H1 (cell line): ENCODE measurements around the gene TPPP. TPM values are rescaled to one million over a fixed set of nuclear protein-coding genes. Genes with fewer than 3 reads are reported as not detected.
"Not testable (repeated sequence)": the region's sequence is repeated elsewhere in the genome, so short reads cannot be mapped to it uniquely, and the experiment has no call there.

Experiments used
- CTCF ChIA-PET: fragments of 300-600 bp; sonication (Branson Sonifier 250); formaldehyde crosslinking; loops from one replicate; lab custom pipeline; 2021; ENCODE audit not compliant: partially characterized antibody; lab: Charles Lee
- POLR2A ChIA-PET: fragments of 300-600 bp; sonication (Branson Sonifier 250); formaldehyde crosslinking; loops from one replicate; lab custom pipeline; 2021; ENCODE audit warnings: inconsistent platforms; ENCODE audit not compliant: partially characterized antibody; lab: Charles Lee
- DNase-seq, 2 experiments: peaks; one replicate each; pipeline versions ENCODE4 v3.0.0 to v3.0.0-alpha.2; 2010 to 2022; ENCODE audit warnings: low spot score in 2 of 2, low read depth in 1 of 2, mixed read lengths in 1 of 2
- FAIRE-seq: peaks from 2 replicates; lab custom pipeline; 2011; peaks lifted over from hg19 to GRCh38; lab: Jason Lieb, UNC
- H2AFZ ChIP-seq: 2 replicates; pipeline ENCODE4 v1.8.1; 2012; ENCODE audit warnings: low read length, inconsistent platforms
- H2AK5ac ChIP-seq: 2 replicates; pipeline ENCODE4 v1.6.1; 2013; ENCODE audit warnings: low read depth, low read length
- H2BK120ac ChIP-seq: replicated peaks from 2 replicates; pipeline ENCODE3; 2013; ENCODE audit warnings: low read depth, low read length, inconsistent platforms
- H2BK12ac ChIP-seq: 2 replicates; pipeline ENCODE4 v1.6.1; 2013; ENCODE audit warnings: low read depth, low read length
- H2BK15ac ChIP-seq: 2 replicates; pipeline ENCODE4 v1.6.1; 2013; ENCODE audit warnings: low read length
- H2BK20ac ChIP-seq: 2 replicates; pipeline ENCODE4 v1.6.1; 2013; ENCODE audit warnings: low read length
- H2BK5ac ChIP-seq: 2 replicates; pipeline ENCODE4 v1.6.1; 2013; ENCODE audit warnings: low read depth, low read length
- H3K14ac ChIP-seq: 2 replicates; pipeline ENCODE4 v1.6.1; 2013; ENCODE audit warnings: inconsistent platforms; ENCODE audit not compliant: insufficient read length
- H3K18ac ChIP-seq: 2 replicates; pipeline ENCODE4 v1.6.1; 2013; ENCODE audit warnings: low read length; ENCODE audit errors: extremely low read depth
- H3K23ac ChIP-seq: 2 replicates; pipeline ENCODE4 v1.6.1; 2013; ENCODE audit warnings: inconsistent platforms; ENCODE audit not compliant: insufficient read length
- H3K23me2 ChIP-seq: 2 replicates; pipeline ENCODE4 v1.6.1; 2013; ENCODE audit warnings: low read depth, low read length
- H3K27ac ChIP-seq: 2 replicates; pipeline ENCODE4 v1.6.1; 2011; ENCODE audit warnings: low read depth, low read length, inconsistent platforms
- H3K27me3 ChIP-seq, 4 experiments: replicated peaks in 1 of 4; 1 replicate in 1 of 4; 2 replicates in 3 of 4; pipeline versions ENCODE4 v1.6.1 to v1.8.1; 2011 to 2013; ENCODE audit warnings: low read length in 3 of 4, mild to moderate bottlenecking in 3 of 4, inconsistent platforms in 2 of 4, mixed read lengths in 2 of 4, moderate library complexity in 1 of 4; ENCODE audit not compliant: control insufficient read depth in 3 of 4, insufficient read depth in 3 of 4; ENCODE audit errors: extremely low read depth in 1 of 4
- H3K36me3 ChIP-seq, 4 experiments: 2 replicates each; pipeline versions ENCODE4 v1.6.1 to v1.8.1; 2011 to 2013; ENCODE audit warnings: mild to moderate bottlenecking in 4 of 4, low read length in 3 of 4, moderate library complexity in 2 of 4, control low read depth in 1 of 4, inconsistent platforms in 1 of 4; ENCODE audit not compliant: insufficient read depth in 4 of 4, control insufficient read depth in 2 of 4
- H3K4ac ChIP-seq: replicated peaks from 2 replicates; pipeline ENCODE3; 2013; ENCODE audit warnings: low read length, low read depth, mixed read lengths, inconsistent platforms; ENCODE audit not compliant: insufficient read length
- H3K4me1 ChIP-seq, 4 experiments: replicated peaks in 1 of 4; 1 replicate in 1 of 4; 2 replicates in 3 of 4; pipeline versions ENCODE4 v1.6.1 to v1.8.1; 2011 to 2013; ENCODE audit warnings: low read length in 3 of 4, inconsistent platforms in 2 of 4, mixed read lengths in 1 of 4; ENCODE audit not compliant: insufficient read depth in 4 of 4, control insufficient read depth in 3 of 4
- H3K4me2 ChIP-seq, 2 experiments: 2 replicates each; pipeline versions ENCODE4 v1.6.1 to v1.8.1; 2011 to 2013; ENCODE audit warnings: low read depth in 2 of 2, low read length in 2 of 2, control low read depth in 1 of 2, inconsistent platforms in 1 of 2, mild to moderate bottlenecking in 1 of 2; ENCODE audit not compliant: insufficient read depth in 1 of 2
- H3K4me3 ChIP-seq, 4 experiments: fragments of 200-600, 300-600 bp in 1 of 4; sonication (generic), shearing (Covaris generic), sonication (Bioruptor Twin) in 1 of 4; 2 replicates each; pipeline versions ENCODE4 v1.5.1 to v1.8.1; 2011 to 2016; ENCODE audit warnings: low read length in 4 of 4, low read depth in 3 of 4, control low read depth in 2 of 4, inconsistent platforms in 2 of 4, mild to moderate bottlenecking in 2 of 4, mixed read lengths in 1 of 4, moderate library complexity in 1 of 4; ENCODE audit not compliant: insufficient read depth in 2 of 4; ENCODE audit errors: extremely low read depth in 1 of 4
- H3K56ac ChIP-seq: replicated peaks from 2 replicates; pipeline ENCODE3; 2013; ENCODE audit warnings: low read depth, mild to moderate bottlenecking, mixed read lengths, low read length, inconsistent platforms; ENCODE audit not compliant: insufficient read length
- H3K79me1 ChIP-seq: 2 replicates; pipeline ENCODE4 v1.6.1; 2013; ENCODE audit warnings: low read depth, low read length, control low read depth
- H3K79me2 ChIP-seq, 2 experiments: 2 replicates each; pipeline versions ENCODE4 v1.6.1 to v1.8.1; 2012 to 2013; ENCODE audit warnings: low read length in 2 of 2, mild to moderate bottlenecking in 2 of 2, inconsistent platforms in 1 of 2; ENCODE audit not compliant: insufficient read depth in 2 of 2, control insufficient read depth in 1 of 2
- H3K9ac ChIP-seq, 4 experiments: replicated peaks in 1 of 4; 1 replicate in 1 of 4; 2 replicates in 3 of 4; pipeline versions ENCODE4 v1.6.1 to v1.8.1; 2011 to 2013; ENCODE audit warnings: low read depth in 3 of 4, low read length in 3 of 4, control low read depth in 2 of 4, mild to moderate bottlenecking in 2 of 4, moderate library complexity in 2 of 4, inconsistent platforms in 1 of 4; ENCODE audit errors: extremely low read depth in 1 of 4
- H3K9me3 ChIP-seq, 2 experiments: 2 replicates each; pipeline versions ENCODE4 v1.6.1 to v1.8.1; 2012 to 2013; ENCODE audit warnings: mild to moderate bottlenecking in 2 of 2, moderate library complexity in 2 of 2, control low read depth in 1 of 2, inconsistent platforms in 1 of 2, low read depth in 1 of 2, low read length in 1 of 2, mixed read lengths in 1 of 2; ENCODE audit not compliant: insufficient read depth in 2 of 2
- H4K20me1 ChIP-seq, 2 experiments: replicated peaks in 1 of 2; 2 replicates each; pipeline versions ENCODE3 to v1.8.1; 2011 to 2013; ENCODE audit warnings: inconsistent platforms in 2 of 2, low read length in 2 of 2, mild to moderate bottlenecking in 1 of 2; ENCODE audit not compliant: insufficient read depth in 2 of 2, control insufficient read depth in 1 of 2
- H4K5ac ChIP-seq: 2 replicates; pipeline ENCODE4 v1.6.1; 2013; ENCODE audit warnings: low read length, low read depth, mixed read lengths, inconsistent platforms; ENCODE audit not compliant: insufficient read length
- H4K8ac ChIP-seq: 2 replicates; pipeline ENCODE4 v1.8.0; 2013; ENCODE audit warnings: mild to moderate bottlenecking, moderate library complexity, low read length, inconsistent platforms; ENCODE audit not compliant: insufficient read depth; ENCODE audit errors: extremely low read depth
- H4K91ac ChIP-seq: replicated peaks from 2 replicates; pipeline ENCODE3; 2013; ENCODE audit warnings: low read length, mixed read lengths, inconsistent platforms; ENCODE audit not compliant: insufficient read length
- WGBS, 2 experiments: shearing (Covaris generic) in 1 of 2; methylation state at CpG; one replicate each; pipeline versions ENCODE4 v1.1.6 to v1.1.7; 2013 to 2015; ENCODE audit warnings: low lambda C conversion rate in 2 of 2, mixed read lengths in 2 of 2, inconsistent platforms in 1 of 2, low coverage in 1 of 2, missing lambda C conversion rate in 1 of 2; ENCODE audit not compliant: insufficient replicate concordance in 2 of 2, insufficient coverage in 1 of 2, insufficient read length in 1 of 2; ENCODE audit errors: extremely low coverage in 1 of 2, missing lambda C conversion rate in 1 of 2; 5-methylcytosine and 5-hydroxymethylcytosine counted together
- polyA plus RNA-seq, 7 experiments: library from polyadenylated mRNA; depleted of rRNA in 3 of 7; stranded (reverse) in 5 of 7; unstranded in 2 of 7; fragments of >200 nt in 5 of 7; fragments of 200-250 nt in 2 of 7; gene quantifications; 1 replicate in 5 of 7; 2 replicates in 1 of 7; 4 replicates in 1 of 7; pipeline versions ENCODE4 v1.2.1 to v1.2.3, GENCODE V29; 2011 to 2013; ENCODE audit warnings: missing spikeins in 2 of 7, mixed read lengths in 2 of 7
- total RNA-seq: library from RNA; stranded (reverse); fragmentation: NEBNext Ultra II Directional; extraction: Animal tissue kit (Norgen Biotek cat#: 25700); gene quantifications from 2 replicates; pipeline ENCODE4 v1.2.1, GENCODE V29; 2021

TPPP gene
- total and polyA plus RNA-seq, 2 of the 8 experiments (the other 6 are each of a cell fraction or from before 2014, with no cell fraction given): 0.36 to 0.93 TPM

- H3K4me1 ChIP-seq, H3K4me3 ChIP-seq, H2BK20ac ChIP-seq, H3K9me3 ChIP-seq, H3K56ac ChIP-seq, H3K79me2 ChIP-seq, H2AFZ ChIP-seq, H4K5ac ChIP-seq, DNase-seq, H3K27ac ChIP-seq, FAIRE-seq, POLR2A ChIA-PET, H4K20me1 ChIP-seq, H4K8ac ChIP-seq, H3K23me2 ChIP-seq, H3K18ac ChIP-seq, H2BK12ac ChIP-seq, H3K36me3 ChIP-seq, H3K4ac ChIP-seq, H3K79me1 ChIP-seq, H3K27me3 ChIP-seq, H2BK15ac ChIP-seq, H3K14ac ChIP-seq, H2BK5ac ChIP-seq, H3K4me2 ChIP-seq, H3K9ac ChIP-seq, H3K23ac ChIP-seq, H4K91ac ChIP-seq, H2BK120ac ChIP-seq: not testable (repeated sequence)
- CTCF ChIA-PET: interaction anchor here (1.1 to 1.2 kb wide), 2 partner anchors 26 to 92 kb away, joined by 4 to 5 read pairs; no protein-coding TSS in a partner anchor
- H2AK5ac ChIP-seq: peak overlapping the region; percentile 72; the same call in 1 of the 2 replicates
- WGBS, 2 experiments: 90% methylated on average over 9 of the region's 10 CpGs; no CpG with 5 or more reads in 1 of the 2 experiments
These were observed 39.8 kb upstream of the TPPP start for GRCh38 chr5:732754-733454.
